Ovary (tissue), 9 donors: Measurements from ENCODE around the gene MRPS16. TPM values are rescaled to one million over a fixed set of nuclear protein-coding genes. Genes with fewer than 3 reads are reported as not detected.

Source experiments
- DNase-seq, 5 donors: peaks; one replicate each; pipeline ENCODE4 v3.0.0-alpha.2; 2019 to 2020
- H3K27ac ChIP-seq, 2 donors: fragments of 200-600 bp; one replicate each; pipeline versions ENCODE4 v1.5.1 to v1.8.0; 2019 to 2022
- H3K27me3 ChIP-seq: fragments of 200-600 bp; one replicate; pipeline ENCODE4 v1.8.0; 2022
- H3K36me3 ChIP-seq: fragments of 200-600 bp; sonication (generic); one replicate; pipeline ENCODE4 v1.5.1; 2019
- H3K4me1 ChIP-seq: one replicate; pipeline ENCODE4 v1.8.1; 2013; ENCODE audit warnings: mild to moderate bottlenecking, moderate library complexity; ENCODE audit not compliant: insufficient read depth
- H3K4me3 ChIP-seq: fragments of 200-600 bp; sonication (generic); one replicate; pipeline ENCODE4 v1.5.1; 2017
- H3K9me3 ChIP-seq, 2 donors: fragments of 200-600 bp in 1 of 2; sonication (generic) in 1 of 2; one replicate each; pipeline versions ENCODE4 v1.5.1 to v1.8.1; 2013 to 2019; ENCODE audit warnings: mild to moderate bottlenecking in 1 of 2, moderate library complexity in 1 of 2
- CTCF ChIP-seq, 3 donors: fragments of 450-650 bp in 2 of 3; fragments of 200-600 bp in 1 of 3; IDR thresholded peaks; one replicate each; pipeline versions ENCODE4 v1.5.1 to v1.8.0; 2016 to 2022; ENCODE audit warnings: antibody characterized with exemption in 3 of 3, mild to moderate bottlenecking in 1 of 3
- EP300 ChIP-seq: sonication (generic); formaldehyde crosslinking; IDR thresholded peaks from one replicate; pipeline ENCODE4 v1.6.1; 2017; ENCODE audit warnings: antibody characterized with exemption
- POLR2A ChIP-seq: fragments of 450-650 bp; IDR thresholded peaks from one replicate; pipeline ENCODE4 v1.6.1; 2017; ENCODE audit warnings: antibody characterized with exemption, mild to moderate bottlenecking, moderate library complexity
- WGBS, 3 donors: extraction: QIAGEN DNeasy Blood & Tissue Kit in 1 of 3; methylation state at CpG; one replicate each; pipeline versions ENCODE4 v1.1.5 to v1.1.7; 2013 to 2017; 5-methylcytosine and 5-hydroxymethylcytosine counted together
- intact Hi-C, 4 donors: fragments of 100-400 bp; cut with DNase I; formaldehyde crosslinking; loops; one replicate each; pipeline versions ENCODE4 v1.11.0 to v1.15.1; 2022 to 2023
- polyA plus RNA-seq, 2 donors: library from polyadenylated mRNA; stranded (reverse); fragments of 200-250 nt in 1 of 2; fragments of 350-450 nt in 1 of 2; fragmentation: Illumina TruSeq in 1 of 2; extraction: RNeasy Lipid Tissue Mini Kit (QIAGEN cat#74804) in 1 of 2; gene quantifications; one replicate each; pipeline ENCODE4 v1.2.3, GENCODE V29; 2013 to 2014
- total RNA-seq, 7 donors: library from RNA; depleted of rRNA in 2 of 7; stranded (reverse); fragments of >200 nt in 2 of 7; fragmentation: NEBNext Ultra II Directional in 3 of 7; extraction: Animal tissue kit (Norgen Biotek cat#: 25700) in 3 of 7; gene quantifications; one replicate each; pipeline versions ENCODE4 v1.1.0 to v1.2.4, GENCODE V29; 2016 to 2023
- donor health status: DM: no; HTN: no; CAD: no; lungs with moderate emphysema.
- donor health status: DM: no; HTN: no; CAD: no.
- donor health status: Bipolar disorder and iron deficiency.
- donor health status: DM: yes; HTN: yes; CAD: no.
- donor health status: DM: no; HTN: no; CAD: no.
- donor health status: DM: yes; HTN: yes; CAD: no.

Gene MRPS16
- total and polyA plus RNA-seq, 9 donors, result 26.3 to 101 (median 54.6) TPM

- Histone ChIP-seq H3K36me3 (no peaks in the 10 kb centered on the region), H3K27ac (no peak overlapping the region), H3K4me1 (peaks cover 4% of the 10 kb centered on the region), H3K4me3 (no peak overlapping the region), H3K9me3 (no peaks in the 10 kb centered on the region), H3K27me3 (no peaks in the 10 kb centered on the region)
- intact Hi-C loops, result no loop called here
- no peak for DNase-seq
- TF ChIP-seq EP300 (no peak), CTCF (IDR thresholded peaks at IDR 0.05) (no peak), POLR2A (no peak)
These were observed 25.8 kb downstream of the MRPS16 start for GRCh38 chr10:73226663-73227062.

DNA sequence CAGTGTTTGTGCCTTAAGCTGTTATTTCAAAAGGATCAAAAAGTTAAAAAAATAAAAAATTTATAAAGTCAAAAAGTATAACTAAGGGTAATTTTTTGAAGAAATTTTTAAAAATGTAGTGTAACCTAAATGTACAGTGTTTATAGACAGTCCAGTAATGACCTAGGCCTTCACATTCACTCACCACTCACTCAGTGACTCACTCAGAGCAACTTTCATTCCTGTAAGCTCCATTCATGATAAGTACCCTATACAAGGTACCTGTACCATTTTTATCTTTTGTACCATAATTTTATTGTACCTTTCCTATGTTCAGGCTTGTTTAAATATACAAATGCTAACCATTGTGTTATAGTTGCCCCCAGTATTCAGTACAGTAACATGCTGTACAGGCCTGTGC is 26.9 kb downstream of the MRPS16 start:
- H3K27me3 ChIP-seq, result no peaks in the 10 kb centered on the region
- no peak overlapping the region for H3K4me3 ChIP-seq
- no peaks in the 10 kb centered on the region for H3K36me3 ChIP-seq
- intact Hi-C loops, result no loop called here
- no peaks in the 10 kb centered on the region for H3K9me3 ChIP-seq
- no peak overlapping the region for H3K27ac ChIP-seq
- DNase-seq, result no peak
- no peak for TF ChIP-seq EP300
- no peak for TF ChIP-seq CTCF (IDR thresholded peaks at IDR 0.05)
- TF ChIP-seq POLR2A, result no peak
- H3K4me1 ChIP-seq, result peaks cover 4% of the 10 kb centered on the region

- Histone ChIP-seq H3K4me3 (no peak overlapping the region), H3K9me3 (no peaks in the 10 kb centered on the region), H3K4me1 (no peaks in the 10 kb centered on the region), H3K36me3 (no peaks in the 10 kb centered on the region), H3K27me3 (no peaks in the 10 kb centered on the region), H3K27ac (no peak overlapping the region)
- no peak for TF ChIP-seq POLR2A
- no peak for TF ChIP-seq EP300
- TF ChIP-seq CTCF (IDR thresholded peaks at IDR 0.05), result no peak
- WGBS, 3 donors, result 77 to 93% (median 81%) methylated on average over 1 of the region's 1 CpG
- intact Hi-C loops, result no loop called here
- DNase-seq, result no peak
These were observed 31.5 kb downstream of the MRPS16 start for GRCh38 chr10:73220989-73221388.

GRCh38 chr10:73219384-73219783 is 33.1 kb downstream of the MRPS16 start:
- no peaks in the 10 kb centered on the region for H3K9me3 ChIP-seq
- H3K27me3 ChIP-seq, result no peaks in the 10 kb centered on the region
- TF ChIP-seq CTCF (IDR thresholded peaks at IDR 0.05) (no peak), EP300 (no peak), POLR2A (no peak)
- H3K36me3 ChIP-seq, result no peaks in the 10 kb centered on the region
- no peak overlapping the region for H3K27ac ChIP-seq
- H3K4me3 ChIP-seq, result no peak overlapping the region
- intact Hi-C loops, result no loop called here
- no peaks in the 10 kb centered on the region for H3K4me1 ChIP-seq
- no peak for DNase-seq
